ENCODE measurements around the gene SFMBT2.

SFMBT2 gene

GRCh38 chr10:7196284-7196683, 214.6 kb downstream of the SFMBT2 start:
- H4K20me1 ChIP-seq (ENCODE audit: control insufficient read depth, insufficient read depth, low read depth, low read length) = no peaks in the 10 kb centered on the region
- H3K4me1 ChIP-seq (ENCODE audit: control insufficient read depth, low read length) = peaks cover 8% of the 10 kb centered on the region
- H3K4me3 ChIP-seq (ENCODE audit: low read length) = no peak overlapping the region
- no peaks in the 10 kb centered on the region for H3K27me3 ChIP-seq (ENCODE audit: control insufficient read depth, low read length)
- no peak overlapping the region for H3K27ac ChIP-seq (ENCODE audit: low read depth, low read length)
- no peaks in the 10 kb centered on the region for H3K9me2 ChIP-seq (replicated peaks; ENCODE audit: control insufficient read depth, low read length)
- H3K9me3 ChIP-seq (ENCODE audit: control insufficient read depth, insufficient read depth, low read length) = no peaks in the 10 kb centered on the region
- TF ChIP-seq CTCF (IDR thresholded peaks at IDR 0.05; ENCODE audit: low read depth, low read length, poor library complexity, severe bottlenecking) (no peak), EZH2phosphoT487 (IDR thresholded peaks at IDR 0.05; ENCODE audit: borderline replicate concordance, low read length) (no peak)
- no peaks in the 10 kb centered on the region for H3K79me2 ChIP-seq (ENCODE audit: control insufficient read depth, low read length)
- H3F3A ChIP-seq (ENCODE audit: control insufficient read depth, insufficient read depth) = no peaks in the 10 kb centered on the region
- H3K36me3 ChIP-seq (ENCODE audit: control insufficient read depth, low read length) = peaks cover 7% of the 10 kb centered on the region; the same call in 1 of the 2 replicates
- H3K4me2 ChIP-seq (ENCODE audit: low read length) = no peak overlapping the region

GRCh38 chr10:7195118-7195517, 215.7 kb downstream of the SFMBT2 start:
- Histone ChIP-seq H3K4me2 (ENCODE audit: low read length) (no peak overlapping the region), H3K27me3 (ENCODE audit: control insufficient read depth, low read length) (no peaks in the 10 kb centered on the region), H3K27ac (ENCODE audit: low read depth, low read length) (no peak overlapping the region), H3F3A (ENCODE audit: control insufficient read depth, insufficient read depth) (no peaks in the 10 kb centered on the region), H3K9me3 (ENCODE audit: control insufficient read depth, insufficient read depth, low read length) (no peaks in the 10 kb centered on the region), H4K20me1 (ENCODE audit: control insufficient read depth, insufficient read depth, low read depth, low read length) (no peaks in the 10 kb centered on the region), H3K4me1 (ENCODE audit: control insufficient read depth, low read length) (peaks cover 8% of the 10 kb centered on the region), H3K79me2 (ENCODE audit: control insufficient read depth, low read length) (no peaks in the 10 kb centered on the region), H3K4me3 (ENCODE audit: low read length) (no peak overlapping the region), H3K9me2 (replicated peaks; ENCODE audit: control insufficient read depth, low read length) (no peaks in the 10 kb centered on the region), H3K36me3 (ENCODE audit: control insufficient read depth, low read length) (peaks cover 7% of the 10 kb centered on the region; the same call in 1 of the 2 replicates)
- TF ChIP-seq EZH2phosphoT487 (IDR thresholded peaks at IDR 0.05; ENCODE audit: borderline replicate concordance, low read length) (no peak), CTCF (IDR thresholded peaks at IDR 0.05; ENCODE audit: low read depth, low read length, poor library complexity, severe bottlenecking) (no peak)

- H4K20me1 ChIP-seq (ENCODE audit: control insufficient read depth, insufficient read depth, low read depth, low read length) = no peaks in the 10 kb centered on the region
- H3K27me3 ChIP-seq (ENCODE audit: control insufficient read depth, low read length) = no peaks in the 10 kb centered on the region
- H3K9me2 ChIP-seq (replicated peaks; ENCODE audit: control insufficient read depth, low read length) = no peaks in the 10 kb centered on the region
- H3K36me3 ChIP-seq (ENCODE audit: control insufficient read depth, low read length) = peaks cover 7% of the 10 kb centered on the region; the same call in 1 of the 2 replicates
- no peak overlapping the region for H3K27ac ChIP-seq (ENCODE audit: low read depth, low read length)
- H3K4me1 ChIP-seq (ENCODE audit: control insufficient read depth, low read length) = peaks cover 8% of the 10 kb centered on the region
- H3F3A ChIP-seq (ENCODE audit: control insufficient read depth, insufficient read depth) = no peaks in the 10 kb centered on the region
- H3K9me3 ChIP-seq (ENCODE audit: control insufficient read depth, insufficient read depth, low read length) = no peaks in the 10 kb centered on the region
- no peak overlapping the region for H3K4me3 ChIP-seq (ENCODE audit: low read length)
- H3K79me2 ChIP-seq (ENCODE audit: control insufficient read depth, low read length) = no peaks in the 10 kb centered on the region
- TF ChIP-seq EZH2phosphoT487 (IDR thresholded peaks at IDR 0.05; ENCODE audit: borderline replicate concordance, low read length) (no peak), CTCF (IDR thresholded peaks at IDR 0.05; ENCODE audit: low read depth, low read length, poor library complexity, severe bottlenecking) (no peak)
- no peak overlapping the region for H3K4me2 ChIP-seq (ENCODE audit: low read length)
These were observed 216.3 kb downstream of the SFMBT2 start for GRCh38 chr10:7194571-7194970.
